Measurements from ENCODE around the gene ADSS2.
"Not testable (repeated sequence)": the region's sequence is repeated elsewhere in the genome, so short reads cannot be mapped to it uniquely, and the experiment has no call there.

The ADSS2 gene

DNA sequence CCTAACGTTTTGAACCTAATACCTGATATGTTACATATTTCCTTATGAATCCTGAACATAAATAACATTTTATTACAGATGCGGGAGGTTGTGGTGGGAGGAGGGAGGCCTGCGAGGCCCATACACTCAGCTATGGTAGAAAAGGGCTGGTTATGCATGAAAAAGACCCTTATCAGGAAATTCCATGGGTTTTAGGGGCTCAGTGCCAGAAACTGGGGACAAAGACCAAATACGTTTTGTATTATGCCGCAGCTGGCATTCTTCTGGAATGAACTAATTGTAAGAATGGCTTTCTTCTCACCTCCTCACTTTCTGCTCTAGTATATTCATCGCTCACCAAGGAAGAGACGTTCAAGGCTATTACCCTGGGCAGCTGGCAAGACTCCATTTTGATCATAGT is 76.7 kb downstream of the ADSS2 start:
- Histone ChIP-seq H3K27ac (replicated peaks) (no peak overlapping the region), H3K4me3 (replicated peaks; ENCODE audit: insufficient read depth, low read length) (no peak overlapping the region), H3K27me3 (ENCODE audit: insufficient read depth, poor library complexity, severe bottlenecking) (no peaks in the 10 kb centered on the region)
- TF ChIP-seq GABPA (IDR thresholded peaks at IDR 0.05; ENCODE audit: low read depth) (no peak), SPI1 (IDR thresholded peaks at IDR 0.05; ENCODE audit: borderline replicate concordance, low read depth) (no peak), POLR2AphosphoS5 (IDR thresholded peaks at IDR 0.05; ENCODE audit: low read depth) (no peak)
- TF ChIP-seq, protein P1, sequence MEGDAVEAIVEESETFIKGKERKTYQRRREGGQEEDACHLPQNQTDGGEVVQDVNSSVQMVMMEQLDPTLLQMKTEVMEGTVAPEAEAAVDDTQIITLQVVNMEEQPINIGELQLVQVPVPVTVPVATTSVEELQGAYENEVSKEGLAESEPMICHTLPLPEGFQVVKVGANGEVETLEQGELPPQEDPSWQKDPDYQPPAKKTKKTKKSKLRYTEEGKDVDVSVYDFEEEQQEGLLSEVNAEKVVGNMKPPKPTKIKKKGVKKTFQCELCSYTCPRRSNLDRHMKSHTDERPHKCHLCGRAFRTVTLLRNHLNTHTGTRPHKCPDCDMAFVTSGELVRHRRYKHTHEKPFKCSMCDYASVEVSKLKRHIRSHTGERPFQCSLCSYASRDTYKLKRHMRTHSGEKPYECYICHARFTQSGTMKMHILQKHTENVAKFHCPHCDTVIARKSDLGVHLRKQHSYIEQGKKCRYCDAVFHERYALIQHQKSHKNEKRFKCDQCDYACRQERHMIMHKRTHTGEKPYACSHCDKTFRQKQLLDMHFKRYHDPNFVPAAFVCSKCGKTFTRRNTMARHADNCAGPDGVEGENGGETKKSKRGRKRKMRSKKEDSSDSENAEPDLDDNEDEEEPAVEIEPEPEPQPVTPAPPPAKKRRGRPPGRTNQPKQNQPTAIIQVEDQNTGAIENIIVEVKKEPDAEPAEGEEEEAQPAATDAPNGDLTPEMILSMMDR (IDR thresholded peaks at IDR 0.05; ENCODE audit: insufficient read depth, low read length) = no peak
- TF ChIP-seq, protein P2, sequence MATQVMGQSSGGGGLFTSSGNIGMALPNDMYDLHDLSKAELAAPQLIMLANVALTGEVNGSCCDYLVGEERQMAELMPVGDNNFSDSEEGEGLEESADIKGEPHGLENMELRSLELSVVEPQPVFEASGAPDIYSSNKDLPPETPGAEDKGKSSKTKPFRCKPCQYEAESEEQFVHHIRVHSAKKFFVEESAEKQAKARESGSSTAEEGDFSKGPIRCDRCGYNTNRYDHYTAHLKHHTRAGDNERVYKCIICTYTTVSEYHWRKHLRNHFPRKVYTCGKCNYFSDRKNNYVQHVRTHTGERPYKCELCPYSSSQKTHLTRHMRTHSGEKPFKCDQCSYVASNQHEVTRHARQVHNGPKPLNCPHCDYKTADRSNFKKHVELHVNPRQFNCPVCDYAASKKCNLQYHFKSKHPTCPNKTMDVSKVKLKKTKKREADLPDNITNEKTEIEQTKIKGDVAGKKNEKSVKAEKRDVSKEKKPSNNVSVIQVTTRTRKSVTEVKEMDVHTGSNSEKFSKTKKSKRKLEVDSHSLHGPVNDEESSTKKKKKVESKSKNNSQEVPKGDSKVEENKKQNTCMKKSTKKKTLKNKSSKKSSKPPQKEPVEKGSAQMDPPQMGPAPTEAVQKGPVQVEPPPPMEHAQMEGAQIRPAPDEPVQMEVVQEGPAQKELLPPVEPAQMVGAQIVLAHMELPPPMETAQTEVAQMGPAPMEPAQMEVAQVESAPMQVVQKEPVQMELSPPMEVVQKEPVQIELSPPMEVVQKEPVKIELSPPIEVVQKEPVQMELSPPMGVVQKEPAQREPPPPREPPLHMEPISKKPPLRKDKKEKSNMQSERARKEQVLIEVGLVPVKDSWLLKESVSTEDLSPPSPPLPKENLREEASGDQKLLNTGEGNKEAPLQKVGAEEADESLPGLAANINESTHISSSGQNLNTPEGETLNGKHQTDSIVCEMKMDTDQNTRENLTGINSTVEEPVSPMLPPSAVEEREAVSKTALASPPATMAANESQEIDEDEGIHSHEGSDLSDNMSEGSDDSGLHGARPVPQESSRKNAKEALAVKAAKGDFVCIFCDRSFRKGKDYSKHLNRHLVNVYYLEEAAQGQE (IDR thresholded peaks at IDR 0.05; ENCODE audit: insufficient replicate concordance, low read depth) = no peak
- no peak for DNase-seq (ENCODE audit: low read depth in 1 of 2, low spot score in 1 of 2)

DNA sequence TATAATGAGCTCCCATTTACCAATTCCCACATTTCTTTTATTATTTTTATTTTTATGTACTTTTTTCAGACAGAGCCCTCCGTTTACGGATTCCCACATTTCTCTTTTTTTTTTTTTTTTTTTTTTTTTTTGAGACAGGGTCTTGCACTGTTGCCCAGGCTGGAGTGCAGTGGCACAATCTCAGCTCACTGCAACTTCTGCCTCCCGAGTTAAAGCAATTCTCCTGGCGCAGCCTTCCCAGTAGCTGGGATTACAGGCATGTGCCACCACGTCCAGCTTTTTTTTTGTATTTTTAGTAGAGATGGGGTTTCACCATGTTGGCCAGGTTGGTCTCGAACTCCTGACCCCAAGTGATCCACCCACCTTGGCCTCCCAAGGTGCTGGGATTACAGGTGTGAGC is 77.2 kb downstream of the ADSS2 start:
- not testable (repeated sequence) for DNase-seq (ENCODE audit: low read depth in 1 of 2, low spot score in 1 of 2); H3K27me3 ChIP-seq (ENCODE audit: insufficient read depth, poor library complexity, severe bottlenecking); H3K27ac ChIP-seq (replicated peaks); H3K4me3 ChIP-seq (replicated peaks; ENCODE audit: insufficient read depth, low read length)

DNA sequence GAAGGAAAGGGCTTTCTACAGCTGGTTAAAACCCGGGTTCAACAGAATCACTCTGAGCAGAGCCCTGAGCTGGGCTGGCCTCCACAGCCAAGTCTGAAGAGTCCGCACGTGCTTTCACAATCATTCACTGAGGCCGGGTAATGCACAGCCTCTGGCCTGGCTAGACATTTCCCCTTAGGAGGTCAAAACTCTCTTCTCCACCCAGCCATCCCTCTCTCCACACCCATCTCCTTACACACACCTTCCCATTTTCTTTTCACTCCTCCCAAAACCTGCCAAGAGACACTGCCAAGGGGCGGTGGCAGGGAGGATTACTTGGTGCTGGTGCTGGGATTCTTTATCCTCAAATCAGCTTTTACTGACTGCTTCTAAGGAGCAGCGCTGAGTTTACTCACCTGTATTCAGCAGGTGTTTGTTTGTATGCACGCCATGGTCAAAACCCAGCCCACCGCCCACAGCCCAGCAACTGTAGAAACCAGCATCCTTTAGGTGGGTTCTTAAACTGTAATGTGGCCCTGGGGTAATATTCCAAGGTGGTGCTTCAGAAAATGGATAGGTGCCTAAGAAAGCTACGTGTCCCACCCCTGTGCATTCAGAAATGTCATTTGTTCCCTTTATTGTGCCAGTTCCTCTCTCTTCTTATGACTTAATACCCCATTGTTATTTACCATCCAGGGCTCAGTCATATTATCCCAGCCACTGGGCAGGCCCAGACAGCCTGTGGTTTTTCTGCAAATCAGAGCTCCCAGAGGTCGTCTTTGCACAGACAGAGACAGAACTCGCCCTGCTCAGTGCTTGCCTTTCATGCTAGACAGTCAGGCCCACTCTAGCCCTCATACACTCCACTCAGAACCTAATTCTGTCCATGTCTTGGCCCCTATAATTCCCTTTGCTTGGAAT is 80.2 kb downstream of the ADSS2 start:
- peak in 1 of 2 experiments; percentile 8 for DNase-seq (ENCODE audit: low read depth in 1 of 2, low spot score in 1 of 2)
- H3K27me3 ChIP-seq (ENCODE audit: insufficient read depth, poor library complexity, severe bottlenecking) = no peaks in the 10 kb centered on the region
- no peak overlapping the region for H3K27ac ChIP-seq (replicated peaks)
- TF ChIP-seq GABPA (IDR thresholded peaks at IDR 0.05; ENCODE audit: low read depth) (no peak), POLR2AphosphoS5 (IDR thresholded peaks at IDR 0.05; ENCODE audit: low read depth) (no peak), SPI1 (IDR thresholded peaks at IDR 0.05; ENCODE audit: borderline replicate concordance, low read depth) (no peak; the same call in 1 of the 2 replicates)
- TF ChIP-seq, protein P1 (IDR thresholded peaks at IDR 0.05; ENCODE audit: insufficient read depth, low read length) = no peak
- TF ChIP-seq, protein P2 (IDR thresholded peaks at IDR 0.05; ENCODE audit: insufficient replicate concordance, low read depth) = no peak
- H3K4me3 ChIP-seq (replicated peaks; ENCODE audit: insufficient read depth, low read length) = no peak overlapping the region

DNA sequence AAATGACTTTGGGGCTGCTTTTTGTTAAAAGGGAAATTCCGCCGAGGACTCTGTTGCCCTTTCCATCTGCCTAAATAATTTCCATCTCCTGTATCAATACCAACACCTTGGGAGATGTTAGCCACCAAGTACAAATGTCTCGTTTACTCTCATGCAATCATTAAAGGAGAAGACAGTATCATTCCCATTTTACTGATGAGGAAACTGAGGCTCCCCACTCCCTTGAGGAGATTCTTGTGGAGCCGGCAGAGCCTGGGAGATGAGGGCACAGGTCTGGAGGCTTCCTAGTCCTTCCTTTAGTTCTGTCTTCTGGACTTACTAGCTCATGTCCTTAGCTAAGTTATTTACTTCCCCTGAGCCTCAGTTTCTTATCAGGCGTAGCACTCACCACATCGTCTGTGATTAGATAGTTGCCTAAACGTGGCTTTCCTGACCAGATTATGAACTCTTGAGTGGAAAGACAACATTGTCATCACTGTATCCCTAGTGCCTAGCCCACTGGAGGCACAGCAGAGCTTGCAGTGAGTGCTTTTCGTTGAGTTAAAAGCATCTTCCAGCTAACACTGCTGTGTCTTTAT is 81.6 kb downstream of the ADSS2 start:
- DNase-seq (ENCODE audit: low read depth in 1 of 2, low spot score in 1 of 2) = no peak
- Histone ChIP-seq H3K27me3 (ENCODE audit: insufficient read depth, poor library complexity, severe bottlenecking) (no peaks in the 10 kb centered on the region), H3K27ac (replicated peaks) (no peak overlapping the region), H3K4me3 (replicated peaks; ENCODE audit: insufficient read depth, low read length) (no peak overlapping the region)
- TF ChIP-seq GABPA (IDR thresholded peaks at IDR 0.05; ENCODE audit: low read depth) (no peak), POLR2AphosphoS5 (IDR thresholded peaks at IDR 0.05; ENCODE audit: low read depth) (no peak), SPI1 (IDR thresholded peaks at IDR 0.05; ENCODE audit: borderline replicate concordance, low read depth) (no peak)
- TF ChIP-seq, protein P1 (IDR thresholded peaks at IDR 0.05; ENCODE audit: insufficient read depth, low read length) = no peak
- TF ChIP-seq, protein P2 (IDR thresholded peaks at IDR 0.05; ENCODE audit: insufficient replicate concordance, low read depth) = no peak
